HG03159 (cell line): Measurements from ENCODE around the gene PAK2.
"Not testable (repeated sequence)": the region's sequence is repeated elsewhere in the genome, so short reads cannot be mapped to it uniquely, and the experiment has no call there.

ENCODE experiments used
- ATAC-seq: cut with Tn5 transposase; IDR thresholded peaks from one replicate; pipeline ENCODE4 v1.9.1; 2021; ENCODE audit warnings: mild to moderate bottlenecking, moderate library complexity; ENCODE audit not compliant: unreplicated experiment

Gene PAK2

GRCh38 chr3:196777836-196778235, 38.2 kb downstream of the PAK2 start:
- ATAC-seq = no peak

- no peak for ATAC-seq
Observed at GRCh38 chr3:196778755-196779154, 39.1 kb downstream of the PAK2 start.

GRCh38 chr3:196782511-196782910, 42.9 kb downstream of the PAK2 start:
- ATAC-seq = no peak

GRCh38 chr3:196788528-196788927, 48.9 kb downstream of the PAK2 start:
- ATAC-seq = no peak

- no peak for ATAC-seq
Observed at GRCh38 chr3:196789885-196790359, 50.3 kb downstream of the PAK2 start.

- no peak for ATAC-seq
Observed at GRCh38 chr3:196790636-196791035, 51.0 kb downstream of the PAK2 start.

- ATAC-seq = no peak
Observed at GRCh38 chr3:196792771-196793170, 53.1 kb downstream of the PAK2 start.

GRCh38 chr3:196793246-196793645, 53.6 kb downstream of the PAK2 start:
- ATAC-seq = no peak

GRCh38 chr3:196794467-196794866, 54.8 kb downstream of the PAK2 start:
- no peak for ATAC-seq

GRCh38 chr3:196796317-196796716, 56.7 kb downstream of the PAK2 start:
- ATAC-seq = no peak

- no peak for ATAC-seq
Observed at GRCh38 chr3:196800742-196801434, 61.2 kb downstream of the PAK2 start.

GRCh38 chr3:196803891-196804468, 64.3 kb downstream of the PAK2 start:
- no peak for ATAC-seq

GRCh38 chr3:196804773-196805172, 65.1 kb downstream of the PAK2 start:
- no peak for ATAC-seq

- no peak for ATAC-seq
Observed at GRCh38 chr3:196810963-196811581, 71.4 kb downstream of the PAK2 start.

- ATAC-seq = no peak
Observed at GRCh38 chr3:196812853-196813252, 73.2 kb downstream of the PAK2 start.

GRCh38 chr3:196813903-196814302, 74.2 kb downstream of the PAK2 start:
- no peak for ATAC-seq

- no peak for ATAC-seq
Observed at GRCh38 chr3:196821806-196822355, 82.2 kb downstream of the PAK2 start.

- not testable (repeated sequence) for ATAC-seq
Observed at GRCh38 chr3:196829651-196830050, 90.0 kb downstream of the PAK2 start.

- no peak for ATAC-seq
Observed at GRCh38 chr3:196835086-196835485, 95.4 kb downstream of the PAK2 start.

GRCh38 chr3:196836626-196837025, 97.0 kb downstream of the PAK2 start:
- not testable (repeated sequence) for ATAC-seq

GRCh38 chr3:196837819-196838420, 98.3 kb downstream of the PAK2 start:
- ATAC-seq = no peak
